Muscle layer of duodenum (tissue), 2 donors: ENCODE results near the gene TGM2.

Experiments used
- H3K27ac ChIP-seq: one replicate; pipeline ENCODE4 v1.7.0; 2013; ENCODE audit warnings: mild to moderate bottlenecking, low read length
- H3K27me3 ChIP-seq: one replicate; pipeline ENCODE4 v1.7.0; 2013; ENCODE audit warnings: low read depth, mild to moderate bottlenecking, control low read depth, low read length
- H3K36me3 ChIP-seq, 2 donors: one replicate each; pipeline ENCODE4 v1.7.0; 2013; ENCODE audit warnings: low read length in 2 of 2, control low read depth in 1 of 2, mild to moderate bottlenecking in 1 of 2; ENCODE audit not compliant: insufficient read depth in 2 of 2, control insufficient read depth in 1 of 2
- H3K4me1 ChIP-seq, 2 donors: one replicate each; pipeline ENCODE4 v1.7.0; 2013; ENCODE audit warnings: low read length in 2 of 2, mild to moderate bottlenecking in 2 of 2, control low read depth in 1 of 2, moderate library complexity in 1 of 2; ENCODE audit not compliant: insufficient read depth in 2 of 2, control insufficient read depth in 1 of 2
- H3K4me3 ChIP-seq, 2 donors: one replicate each; pipeline ENCODE4 v1.7.0; 2013; ENCODE audit warnings: low read length in 2 of 2, low read depth in 1 of 2, mild to moderate bottlenecking in 1 of 2
- H3K9me3 ChIP-seq, 2 donors: one replicate each; pipeline ENCODE4 v1.7.0; 2013; ENCODE audit warnings: low read length in 2 of 2, control low read depth in 1 of 2, mild to moderate bottlenecking in 1 of 2; ENCODE audit not compliant: control insufficient read depth in 1 of 2
- donor health status: healthy.

The TGM2 gene

GRCh38 chr20:38165089-38165965, at the start of gene TGM2:
Gene TGM2 (minus strand): TSS chr20:38165270. CDS start chr20:38165198, 72 bp downstream.
- no peak within 1 kb of the TSS for H3K27ac ChIP-seq

GRCh38 chr20:38214256-38215193, 49.5 kb upstream of the TGM2 start:
- Histone ChIP-seq H3K36me3 (peaks cover 0 to 3% of the 10 kb centered on the region in 2 donors), H3K4me1 (no peaks in the 10 kb centered on the region), H3K4me3 (no peak overlapping the region), H3K27ac (no peak overlapping the region), H3K27me3 (no peaks in the 10 kb centered on the region), H3K9me3 (no peaks in the 10 kb centered on the region)

More at GRCh38 chr20:38165089-38165965, at the start of gene TGM2:
- Histone ChIP-seq H3K36me3 (no peaks in the 10 kb centered on the region), H3K4me3 (peak within 1 kb of the TSS; percentile 57 to 67), H3K27me3 (no peaks in the 10 kb centered on the region), H3K4me1 (peaks cover 3 to 28% of the 10 kb centered on the region in 2 donors), H3K9me3 (no peaks in the 10 kb centered on the region)

- Histone ChIP-seq H3K27ac (no peak overlapping the region), H3K4me1 (no peaks in the 10 kb centered on the region), H3K4me3 (no peak overlapping the region), H3K9me3 (no peaks in the 10 kb centered on the region), H3K36me3 (no peaks in the 10 kb centered on the region), H3K27me3 (no peaks in the 10 kb centered on the region)
Observed at GRCh38 chr20:38213607-38213940, 48.5 kb upstream of the TGM2 start.

GRCh38 chr20:38212806-38213606, 47.9 kb upstream of the TGM2 start:
- H3K27me3 ChIP-seq, result no peaks in the 10 kb centered on the region
- no peaks in the 10 kb centered on the region for H3K4me1 ChIP-seq
- no peaks in the 10 kb centered on the region for H3K9me3 ChIP-seq
- H3K36me3 ChIP-seq, result no peaks in the 10 kb centered on the region
- H3K27ac ChIP-seq, result no peak overlapping the region
- H3K4me3 ChIP-seq, result no peak overlapping the region

GRCh38 chr20:38211200-38212097, 46.4 kb upstream of the TGM2 start:
- Histone ChIP-seq H3K9me3 (no peaks in the 10 kb centered on the region), H3K4me1 (no peaks in the 10 kb centered on the region), H3K4me3 (no peak overlapping the region), H3K36me3 (no peaks in the 10 kb centered on the region), H3K27me3 (no peaks in the 10 kb centered on the region), H3K27ac (no peak overlapping the region)

- no peak overlapping the region for H3K4me3 ChIP-seq
- no peaks in the 10 kb centered on the region for H3K36me3 ChIP-seq
- no peak overlapping the region for H3K27ac ChIP-seq
- no peaks in the 10 kb centered on the region for H3K27me3 ChIP-seq
- no peaks in the 10 kb centered on the region for H3K9me3 ChIP-seq
- H3K4me1 ChIP-seq, result no peaks in the 10 kb centered on the region
Observed at GRCh38 chr20:38210741-38211140, 45.7 kb upstream of the TGM2 start.

GRCh38 chr20:38209736-38210405, 44.8 kb upstream of the TGM2 start:
- Histone ChIP-seq H3K27me3 (no peaks in the 10 kb centered on the region), H3K27ac (no peak overlapping the region), H3K4me3 (no peak overlapping the region), H3K36me3 (no peaks in the 10 kb centered on the region), H3K4me1 (no peaks in the 10 kb centered on the region), H3K9me3 (no peaks in the 10 kb centered on the region)

GRCh38 chr20:38209054-38209675, 44.1 kb upstream of the TGM2 start:
- Histone ChIP-seq H3K27ac (no peak overlapping the region), H3K36me3 (no peaks in the 10 kb centered on the region)

GRCh38 chr20:38208523-38208922, 43.5 kb upstream of the TGM2 start:
- Histone ChIP-seq H3K9me3 (no peaks in the 10 kb centered on the region), H3K27ac (no peak overlapping the region), H3K27me3 (no peaks in the 10 kb centered on the region), H3K4me1 (no peaks in the 10 kb centered on the region), H3K36me3 (no peaks in the 10 kb centered on the region), H3K4me3 (no peak overlapping the region)

More at GRCh38 chr20:38209054-38209675, 44.1 kb upstream of the TGM2 start:
- Histone ChIP-seq H3K9me3 (no peaks in the 10 kb centered on the region), H3K4me1 (no peaks in the 10 kb centered on the region), H3K27me3 (no peaks in the 10 kb centered on the region), H3K4me3 (no peak overlapping the region)
